ENCODE data around the gene NGFR. TPM values are rescaled to one million over a fixed set of nuclear protein-coding genes. Genes with fewer than 3 reads are reported as not detected.

The NGFR gene
- total and polyA plus RNA-seq, 2 donors (not counting 1 experiment from before 2014, with no cell fraction given): 0.31 to 1.6 TPM

- Histone ChIP-seq H2AFZ (ENCODE audit: insufficient read depth, low read depth, low read length, poor library complexity, severe bottlenecking) (no peak overlapping the region), H3K9ac (ENCODE audit: low read length) (no peak overlapping the region), H3K27ac (ENCODE audit: low read length in 2 of 2) (no peak overlapping the region), H3K4me2 (replicated peaks; ENCODE audit: low read depth, low read length, poor library complexity, severe bottlenecking) (no peak overlapping the region), H3K27me3 (replicated peaks in 1 of 4; ENCODE audit: control extremely low read depth in 1 of 4, control insufficient read depth in 3 of 4, insufficient read depth in 4 of 4, low read length in 3 of 4) (no peaks in the 10 kb centered on the region), H3K9me3 (ENCODE audit: control extremely low read depth in 1 of 3, control insufficient read depth in 2 of 3, insufficient read depth in 1 of 3, low read length in 2 of 3) (no peaks in the 10 kb centered on the region), H3K4me3 (ENCODE audit: control extremely low read depth in 1 of 5, extremely low read depth in 1 of 5, insufficient read depth in 1 of 5, low read depth in 2 of 5, low read length in 4 of 5) (no peak overlapping the region), H3K4me1 (ENCODE audit: control insufficient read depth in 2 of 2, insufficient read depth in 2 of 2, low read length in 2 of 2) (no peaks in the 10 kb centered on the region), H4K20me1 (ENCODE audit: control insufficient read depth, insufficient read depth, low read length, poor library complexity, severe bottlenecking) (no peaks in the 10 kb centered on the region), H3K79me2 (ENCODE audit: control insufficient read depth, insufficient read depth, low read length) (no peaks in the 10 kb centered on the region), H3K36me3 (replicated peaks in 1 of 2; ENCODE audit: control extremely low read depth in 1 of 2, control insufficient read depth in 1 of 2, extremely low read depth in 1 of 2, insufficient read depth in 2 of 2, low read length in 1 of 2) (no peaks in the 10 kb centered on the region)
- ChIA-PET CTCF (interaction anchor here (1.4 kb wide), 1 partner anchor 29 kb away, joined by 3 read pairs; the partner anchor contains the start of gene NGFR), POLR2A (no interaction called here)
- no peak for ATAC-seq (ENCODE audit: low read depth)
- TF ChIP-seq EZH2 (IDR thresholded peaks at IDR 0.05; ENCODE audit: borderline replicate concordance, insufficient read depth, low read depth, low read length, poor library complexity, severe bottlenecking) (no peak), CTCF (IDR thresholded peaks at IDR 0.05) (no peak)
- Mint-ChIP-seq H3K4me3 (no peak overlapping the region), H3K27me3 (peaks cover 42% of the 10 kb centered on the region), H3K4me1 (no peaks in the 10 kb centered on the region), H3K27ac (no peak overlapping the region), H3K9me3 (ENCODE audit: insufficient read depth) (no peaks in the 10 kb centered on the region)
- intact Hi-C loops (cut with micrococcal nuclease): no loop called here
- no peak for DNase-seq
- 89% methylated on average over 5 of the region's 17 CpGs for WGBS (ENCODE audit: insufficient coverage)
Measured at GRCh38 chr17:49524473-49525359, 29.6 kb downstream of the NGFR start.
